Spleen (tissue), 7 donors: ENCODE measurements around the gene DOCK4.

Source experiments
- POLR2A ChIP-seq, 3 donors: fragments of 450-650 bp; IDR thresholded peaks; one replicate each; pipeline ENCODE4 v1.5.1; 2017; ENCODE audit warnings: antibody characterized with exemption in 3 of 3, mild to moderate bottlenecking in 1 of 3
- POLR2AphosphoS5 ChIP-seq, 3 donors: sonication (generic); formaldehyde crosslinking; IDR thresholded peaks; one replicate each; pipeline ENCODE4 v1.5.1; 2017; ENCODE audit warnings: antibody characterized with exemption in 3 of 3
- TF ChIP-seq, protein P1 (sequence below), 11 experiments: fragments of 200-600 bp in 7 of 11; fragments of 450-650 bp in 4 of 11; sonication (generic) in 4 of 11; IDR thresholded peaks in 8 of 11; conservative IDR thresholded peaks in 3 of 11; 1 replicate in 7 of 11; 2 replicates in 4 of 11; pipeline versions ENCODE4 v1.4.0 to v1.8.0; 2016 to 2021; ENCODE audit warnings: antibody characterized with exemption in 11 of 11, inconsistent platforms in 4 of 11, mild to moderate bottlenecking in 1 of 11
- donor health status: DM: no; HTN: no; CAD: no; lungs with moderate emphysema.
- donor health status: DM: no; HTN: no; CAD: no.
- donor health status: DM: no; HTN: no; CAD: no.

GRCh38 chr7:111788286-111789047 lies 417.7 kb downstream of the DOCK4 start:
- TF ChIP-seq, protein P1, sequence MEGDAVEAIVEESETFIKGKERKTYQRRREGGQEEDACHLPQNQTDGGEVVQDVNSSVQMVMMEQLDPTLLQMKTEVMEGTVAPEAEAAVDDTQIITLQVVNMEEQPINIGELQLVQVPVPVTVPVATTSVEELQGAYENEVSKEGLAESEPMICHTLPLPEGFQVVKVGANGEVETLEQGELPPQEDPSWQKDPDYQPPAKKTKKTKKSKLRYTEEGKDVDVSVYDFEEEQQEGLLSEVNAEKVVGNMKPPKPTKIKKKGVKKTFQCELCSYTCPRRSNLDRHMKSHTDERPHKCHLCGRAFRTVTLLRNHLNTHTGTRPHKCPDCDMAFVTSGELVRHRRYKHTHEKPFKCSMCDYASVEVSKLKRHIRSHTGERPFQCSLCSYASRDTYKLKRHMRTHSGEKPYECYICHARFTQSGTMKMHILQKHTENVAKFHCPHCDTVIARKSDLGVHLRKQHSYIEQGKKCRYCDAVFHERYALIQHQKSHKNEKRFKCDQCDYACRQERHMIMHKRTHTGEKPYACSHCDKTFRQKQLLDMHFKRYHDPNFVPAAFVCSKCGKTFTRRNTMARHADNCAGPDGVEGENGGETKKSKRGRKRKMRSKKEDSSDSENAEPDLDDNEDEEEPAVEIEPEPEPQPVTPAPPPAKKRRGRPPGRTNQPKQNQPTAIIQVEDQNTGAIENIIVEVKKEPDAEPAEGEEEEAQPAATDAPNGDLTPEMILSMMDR (IDR thresholded peaks at IDR 0.05 in 8 of 11, conservative IDR thresholded peaks at IDR 0.05 in 3 of 11) = no peak
- TF ChIP-seq POLR2A (IDR thresholded peaks at IDR 0.05) = no peak
- TF ChIP-seq POLR2AphosphoS5 (IDR thresholded peaks at IDR 0.05) = no peak
